GM19452 (cell line): ENCODE data around the gene TMPRSS6.

ENCODE experiments used
- ATAC-seq: cut with Tn5 transposase; IDR thresholded peaks from one replicate; pipeline ENCODE4 v1.9.1; 2021; ENCODE audit not compliant: unreplicated experiment

TMPRSS6 gene

GRCh38 chr22:37118083-37118482 is 8.6 kb upstream of the TMPRSS6 start:
- ATAC-seq = no peak

- no peak for ATAC-seq
Observed at GRCh38 chr22:37117092-37117491, 7.6 kb upstream of the TMPRSS6 start.

- ATAC-seq = no peak
Observed at GRCh38 chr22:37115032-37115431, 5.5 kb upstream of the TMPRSS6 start.

GRCh38 chr22:37113757-37114156 is 4.2 kb upstream of the TMPRSS6 start:
- no peak for ATAC-seq

- no peak for ATAC-seq
Observed at GRCh38 chr22:37112084-37112728, 2.7 kb upstream of the TMPRSS6 start.

GRCh38 chr22:37111156-37111717 is 1.7 kb upstream of the TMPRSS6 start:
- no peak for ATAC-seq

GRCh38 chr22:37107816-37108621 is 1.5 kb downstream of the TMPRSS6 start:
- no peak for ATAC-seq

- no peak for ATAC-seq
Observed at GRCh38 chr22:37105990-37106389, 3.5 kb downstream of the TMPRSS6 start.

- no peak for ATAC-seq
Observed at GRCh38 chr22:37105154-37105553, 4.4 kb downstream of the TMPRSS6 start.

- ATAC-seq = no peak
Observed at GRCh38 chr22:37103656-37104452, 5.7 kb downstream of the TMPRSS6 start.

GRCh38 chr22:37103151-37103550 is 6.4 kb downstream of the TMPRSS6 start:
- ATAC-seq = no peak

GRCh38 chr22:37101311-37102066 is 8.0 kb downstream of the TMPRSS6 start:
- no peak for ATAC-seq

- no peak for ATAC-seq
Observed at GRCh38 chr22:37100589-37101127, 8.9 kb downstream of the TMPRSS6 start.

GRCh38 chr22:37098976-37099591 is 10.4 kb downstream of the TMPRSS6 start:
- no peak for ATAC-seq

GRCh38 chr22:37097346-37097745 is 12.2 kb downstream of the TMPRSS6 start:
- no peak for ATAC-seq

- no peak for ATAC-seq
Observed at GRCh38 chr22:37095113-37095512, 14.4 kb downstream of the TMPRSS6 start.

GRCh38 chr22:37094239-37094638 is 15.3 kb downstream of the TMPRSS6 start:
- ATAC-seq = no peak

- no peak for ATAC-seq
Observed at GRCh38 chr22:37092997-37093396, 16.5 kb downstream of the TMPRSS6 start.

GRCh38 chr22:37091994-37092393 is 17.5 kb downstream of the TMPRSS6 start:
- no peak for ATAC-seq
